Small intestine (tissue), 7 donors: ENCODE measurements around the gene NEK6. TPM values are rescaled to one million over a fixed set of nuclear protein-coding genes. Genes with fewer than 3 reads are reported as not detected.
A peak's percentile ranks its signal among the peaks of the same experiment; 100 is the strongest.
"Not testable (repeated sequence)": the region's sequence is repeated elsewhere in the genome, so short reads cannot be mapped to it uniquely, and the experiment has no call there.

ENCODE experiments used
- DNase-seq, 2 donors: peaks; one replicate each; pipeline versions ENCODE4 v3.0.0 to v3.0.0-alpha.2; 2013
- FAIRE-seq: peaks from 2 replicates; lab custom pipeline; 2012; peaks lifted over from hg19 to GRCh38; lab: Jason Lieb, UNC
- H3K27ac ChIP-seq, 3 donors: one replicate each; pipeline ENCODE4 v1.5.1; 2013; ENCODE audit warnings: low read length in 2 of 3, mild to moderate bottlenecking in 2 of 3, control low read depth in 1 of 3, inconsistent platforms in 1 of 3, low read depth in 1 of 3, moderate library complexity in 1 of 3
- H3K27me3 ChIP-seq, 3 donors: one replicate each; pipeline ENCODE4 v1.6.1; 2013; ENCODE audit warnings: low read length in 3 of 3, inconsistent platforms in 1 of 3; ENCODE audit not compliant: control insufficient read depth in 3 of 3, insufficient read depth in 3 of 3
- H3K36me3 ChIP-seq, 3 donors: one replicate each; pipeline ENCODE4 v1.6.1; 2013; ENCODE audit warnings: low read length in 3 of 3, inconsistent platforms in 1 of 3, low read depth in 1 of 3, mild to moderate bottlenecking in 1 of 3, moderate library complexity in 1 of 3; ENCODE audit not compliant: control insufficient read depth in 3 of 3, insufficient read depth in 2 of 3
- H3K4me1 ChIP-seq, 3 donors: one replicate each; pipeline ENCODE4 v1.6.1; 2013; ENCODE audit warnings: low read length in 2 of 3, inconsistent platforms in 1 of 3, low read depth in 1 of 3, mild to moderate bottlenecking in 1 of 3, moderate library complexity in 1 of 3; ENCODE audit not compliant: control insufficient read depth in 3 of 3, insufficient read depth in 2 of 3
- H3K4me3 ChIP-seq, 3 donors: one replicate each; pipeline ENCODE4 v1.5.1; 2013; ENCODE audit warnings: low read length in 3 of 3, control low read depth in 1 of 3, inconsistent platforms in 1 of 3, low read depth in 1 of 3, mild to moderate bottlenecking in 1 of 3, moderate library complexity in 1 of 3
- H3K9me3 ChIP-seq, 2 donors: one replicate each; pipeline ENCODE4 v1.6.1; 2013; ENCODE audit warnings: low read depth in 1 of 2, low read length in 1 of 2; ENCODE audit not compliant: control insufficient read depth in 2 of 2, insufficient read depth in 1 of 2
- WGBS, 3 donors: extraction: QIAGEN DNeasy Blood & Tissue Kit; methylation state at CpG; one replicate each; pipeline ENCODE4 v1.1.7; 2013; 5-methylcytosine and 5-hydroxymethylcytosine counted together
- polyA plus RNA-seq, 4 donors: library from polyadenylated mRNA; stranded (reverse) in 3 of 4; unstranded in 1 of 4; fragments of 200-250 nt in 3 of 4; fragments of 120-200 nt in 1 of 4; gene quantifications; one replicate each; pipeline versions ENCODE4 v1.2.1 to v1.2.3, GENCODE V29; 2013
- donor health status: healthy with polysubstance abuse.
- donor health status: control.
- donor health status: control.
- donor health status: Bipolar disorder and iron deficiency.
- donor health status: healthy.

Gene NEK6
- polyA plus RNA-seq, 4 donors, result 9.7 to 31.2 (median 23.6) TPM

- Histone ChIP-seq H3K4me1 (peaks cover 0 to 11% (median 4%) of the 10 kb centered on the region in 3 donors), H3K36me3 (no peaks in the 10 kb centered on the region), H3K9me3 (no peaks in the 10 kb centered on the region), H3K27me3 (no peaks in the 10 kb centered on the region), H3K4me3 (no peak overlapping the region), H3K27ac (no peak overlapping the region)
- DNase-seq (peak in 1 of 2 donors; percentile 42), FAIRE-seq (no peak)
- 62 to 64% (median 63%) methylated on average over 7 of the region's 7 CpGs for WGBS, 3 donors
These were observed 18.3 kb upstream of the NEK6 start for GRCh38 chr9:124239249-124240073.

- H3K36me3 ChIP-seq, result no peaks in the 10 kb centered on the region
- H3K27me3 ChIP-seq, result no peaks in the 10 kb centered on the region
- no peak for FAIRE-seq
- H3K4me1 ChIP-seq, result peaks cover 0 to 11% (median 4%) of the 10 kb centered on the region in 3 donors
- 22 to 35% (median 23%) methylated on average over 24 of the region's 24 CpGs for WGBS, 3 donors
- peak; percentile 51 for DNase-seq
- no peaks in the 10 kb centered on the region for H3K9me3 ChIP-seq
- peak overlapping the region; percentile 1 to 77 (median 36) for H3K27ac ChIP-seq
- H3K4me3 ChIP-seq, result peak overlapping the region in 1 of 3 donors; percentile 27
These were observed 15.2 kb upstream of the NEK6 start for GRCh38 chr9:124242331-124243194.

- H3K36me3 ChIP-seq, H3K27me3 ChIP-seq, H3K4me3 ChIP-seq, FAIRE-seq, H3K9me3 ChIP-seq, DNase-seq, H3K27ac ChIP-seq, H3K4me1 ChIP-seq: not testable (repeated sequence)
- WGBS, 3 donors, result 91 to 95% (median 94%) methylated on average over 5 of the region's 5 CpGs
These were observed 10.4 kb upstream of the NEK6 start for GRCh38 chr9:124247393-124247792.

DNA sequence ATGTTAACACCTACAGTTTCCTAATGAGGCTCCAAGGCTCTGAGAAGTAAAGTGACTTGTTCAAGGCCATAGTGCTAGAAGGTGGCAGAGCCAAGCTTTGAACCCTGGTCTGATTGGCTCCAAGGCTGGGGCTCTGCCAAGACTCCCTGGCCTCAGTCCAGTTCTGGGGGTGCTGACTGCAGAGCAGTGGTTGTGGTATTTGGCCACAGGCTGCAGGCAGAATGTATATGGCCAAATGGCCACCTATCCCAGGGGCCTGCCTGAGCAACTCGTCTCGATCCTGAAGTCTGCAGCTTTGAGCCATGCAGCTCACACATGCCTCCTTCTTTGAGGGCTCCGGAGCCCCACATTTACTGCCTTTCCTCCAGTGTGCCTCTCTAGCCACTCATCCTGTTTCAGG is 9.7 kb upstream of the NEK6 start:
- H3K27me3 ChIP-seq, result no peaks in the 10 kb centered on the region
- no peaks in the 10 kb centered on the region for H3K36me3 ChIP-seq
- peak in 1 of 2 donors; percentile 25 for DNase-seq
- H3K4me1 ChIP-seq, result peaks cover 0 to 2% (median 1%) of the 10 kb centered on the region in 3 donors
- no peak for FAIRE-seq
- no peak overlapping the region for H3K4me3 ChIP-seq
- H3K9me3 ChIP-seq, result no peaks in the 10 kb centered on the region
- WGBS, 3 donors, result 85 to 93% (median 86%) methylated on average over 3 of the region's 3 CpGs
- no peak overlapping the region for H3K27ac ChIP-seq

GRCh38 chr9:124248960-124249359 is 8.8 kb upstream of the NEK6 start:
- Histone ChIP-seq H3K4me3 (no peak overlapping the region), H3K27me3 (no peaks in the 10 kb centered on the region), H3K27ac (no peak overlapping the region), H3K4me1 (no peaks in the 10 kb centered on the region), H3K36me3 (no peaks in the 10 kb centered on the region), H3K9me3 (no peaks in the 10 kb centered on the region)
- DNase-seq (no peak), FAIRE-seq (no peak)
- WGBS, 3 donors, result 78 to 91% (median 83%) methylated on average over 4 of the region's 4 CpGs

DNA sequence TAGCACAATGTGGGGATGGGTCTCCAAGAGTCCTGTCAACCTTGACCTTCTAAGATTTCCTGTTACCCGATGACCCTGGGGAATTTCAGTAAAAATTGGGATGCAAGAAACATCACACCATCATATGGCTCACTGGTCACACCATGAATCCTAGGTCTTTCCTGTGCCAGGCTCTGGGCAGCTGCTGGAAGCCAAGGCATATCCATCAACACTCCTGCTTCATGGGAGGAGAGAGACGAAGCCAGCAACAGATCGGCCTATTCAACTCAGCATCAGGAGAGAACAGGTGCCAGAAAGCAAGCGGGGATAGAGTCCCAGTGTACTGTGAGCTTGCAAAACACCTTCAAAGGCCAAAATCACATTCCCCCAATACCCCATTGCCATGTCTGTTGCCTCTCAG is 6.5 kb upstream of the NEK6 start:
- H3K4me3 ChIP-seq, result no peak overlapping the region
- H3K27ac ChIP-seq, result no peak overlapping the region
- no peaks in the 10 kb centered on the region for H3K27me3 ChIP-seq
- no peak for DNase-seq
- WGBS, 3 donors, result 78 to 92% (median 81%) methylated on average over 4 of the region's 4 CpGs
- no peaks in the 10 kb centered on the region for H3K9me3 ChIP-seq
- no peaks in the 10 kb centered on the region for H3K36me3 ChIP-seq
- no peaks in the 10 kb centered on the region for H3K4me1 ChIP-seq
- FAIRE-seq, result no peak

GRCh38 chr9:124251605-124252378 is 6.0 kb upstream of the NEK6 start:
- H3K9me3 ChIP-seq, result no peaks in the 10 kb centered on the region
- 70 to 79% (median 74%) methylated on average over 16 of the region's 16 CpGs for WGBS, 3 donors
- no peaks in the 10 kb centered on the region for H3K4me1 ChIP-seq
- no peak for DNase-seq
- no peak for FAIRE-seq
- no peaks in the 10 kb centered on the region for H3K36me3 ChIP-seq
- H3K4me3 ChIP-seq, result no peak overlapping the region
- no peak overlapping the region for H3K27ac ChIP-seq
- no peaks in the 10 kb centered on the region for H3K27me3 ChIP-seq

- not testable (repeated sequence) for H3K27ac ChIP-seq, H3K4me3 ChIP-seq, DNase-seq, FAIRE-seq, H3K27me3 ChIP-seq, H3K36me3 ChIP-seq, H3K9me3 ChIP-seq, H3K4me1 ChIP-seq
- 89 to 92% (median 90%) methylated on average over 8 of the region's 8 CpGs for WGBS, 3 donors
These were observed 4.9 kb upstream of the NEK6 start for GRCh38 chr9:124252878-124253277.
